ENCODE data around the gene RAB25.

- no peak for TF ChIP-seq POLR2A (IDR thresholded peaks at IDR 0.05)
- TF ChIP-seq, protein P1, sequence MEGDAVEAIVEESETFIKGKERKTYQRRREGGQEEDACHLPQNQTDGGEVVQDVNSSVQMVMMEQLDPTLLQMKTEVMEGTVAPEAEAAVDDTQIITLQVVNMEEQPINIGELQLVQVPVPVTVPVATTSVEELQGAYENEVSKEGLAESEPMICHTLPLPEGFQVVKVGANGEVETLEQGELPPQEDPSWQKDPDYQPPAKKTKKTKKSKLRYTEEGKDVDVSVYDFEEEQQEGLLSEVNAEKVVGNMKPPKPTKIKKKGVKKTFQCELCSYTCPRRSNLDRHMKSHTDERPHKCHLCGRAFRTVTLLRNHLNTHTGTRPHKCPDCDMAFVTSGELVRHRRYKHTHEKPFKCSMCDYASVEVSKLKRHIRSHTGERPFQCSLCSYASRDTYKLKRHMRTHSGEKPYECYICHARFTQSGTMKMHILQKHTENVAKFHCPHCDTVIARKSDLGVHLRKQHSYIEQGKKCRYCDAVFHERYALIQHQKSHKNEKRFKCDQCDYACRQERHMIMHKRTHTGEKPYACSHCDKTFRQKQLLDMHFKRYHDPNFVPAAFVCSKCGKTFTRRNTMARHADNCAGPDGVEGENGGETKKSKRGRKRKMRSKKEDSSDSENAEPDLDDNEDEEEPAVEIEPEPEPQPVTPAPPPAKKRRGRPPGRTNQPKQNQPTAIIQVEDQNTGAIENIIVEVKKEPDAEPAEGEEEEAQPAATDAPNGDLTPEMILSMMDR (IDR thresholded peaks at IDR 0.05), result no peak
Observed at GRCh38 chr1:156069490-156070455, 8.8 kb downstream of the RAB25 start.

Measured in thyroid gland (tissue), 4 donors.